B cell (primary cell): ENCODE data around the gene HS2ST1. TPM values are rescaled to one million over a fixed set of nuclear protein-coding genes. Genes with fewer than 3 reads are reported as not detected.
"Not testable (repeated sequence)": the region's sequence is repeated elsewhere in the genome, so short reads cannot be mapped to it uniquely, and the experiment has no call there.

Source experiments
- ATAC-seq: fragments of 200-7000 bp; cut with Tn5 transposase; one replicate; pipeline ENCODE4 v1.10.0; 2021; ENCODE audit warnings: low read depth, mild to moderate bottlenecking, moderate number of reproducible peaks, moderate library complexity
- CTCF ChIA-PET: fragments of 350-600 bp; sonication (Branson Sonifier 250); formaldehyde crosslinking; loops from one replicate; lab custom pipeline; 2021; ENCODE audit warnings: antibody characterized with exemption, inconsistent platforms; lab: Charles Lee
- POLR2A ChIA-PET: fragments of 350-600 bp; sonication (Branson Sonifier 250); formaldehyde crosslinking; loops from one replicate; lab custom pipeline; 2021; ENCODE audit warnings: antibody characterized with exemption; lab: Charles Lee
- DNase-seq: peaks from one replicate; pipeline ENCODE4 v3.0.0; 2013
- H2AFZ ChIP-seq: 2 replicates; pipeline ENCODE4 v1.6.1; 2012; ENCODE audit warnings: mild to moderate bottlenecking, low read depth, low read length; ENCODE audit not compliant: insufficient read depth, poor library complexity, severe bottlenecking
- H3K27ac ChIP-seq, 2 donors: 1 replicate in 1 of 2; 2 replicates in 1 of 2; pipeline ENCODE4 v1.5.1; 2012 to 2013; ENCODE audit warnings: low read length in 2 of 2, mild to moderate bottlenecking in 2 of 2, moderate library complexity in 1 of 2
- H3K27me3 ChIP-seq, 4 experiments: fragments of 200-600 bp in 1 of 4; sonication (generic) in 1 of 4; replicated peaks in 1 of 4; 1 replicate in 2 of 4; 2 replicates in 2 of 4; pipeline versions ENCODE4 v1.6.1 to v1.7.0; 2013 to 2016; ENCODE audit warnings: low read length in 3 of 4, mild to moderate bottlenecking in 2 of 4, mixed read lengths in 1 of 4, moderate library complexity in 1 of 4; ENCODE audit not compliant: insufficient read depth in 4 of 4, control insufficient read depth in 3 of 4; ENCODE audit errors: control extremely low read depth in 1 of 4
- H3K36me3 ChIP-seq, 2 experiments: replicated peaks in 1 of 2; 1 replicate in 1 of 2; 2 replicates in 1 of 2; pipeline versions ENCODE4 v1.6.1 to v1.7.1; 2013; ENCODE audit warnings: low read length in 1 of 2; ENCODE audit not compliant: insufficient read depth in 2 of 2, control insufficient read depth in 1 of 2; ENCODE audit errors: control extremely low read depth in 1 of 2, extremely low read depth in 1 of 2
- H3K4me1 ChIP-seq, 2 donors: fragments of 200-600 bp in 1 of 2; sonication (generic) in 1 of 2; 1 replicate in 1 of 2; 2 replicates in 1 of 2; pipeline versions ENCODE4 v1.5.1 to v1.6.1; 2013 to 2017; ENCODE audit warnings: low read length in 2 of 2; ENCODE audit not compliant: control insufficient read depth in 2 of 2, insufficient read depth in 2 of 2
- H3K4me2 ChIP-seq: replicated peaks from 2 replicates; pipeline ENCODE3; 2012; ENCODE audit warnings: mild to moderate bottlenecking, low read depth, low read length; ENCODE audit not compliant: poor library complexity, severe bottlenecking
- H3K4me3 ChIP-seq, 5 experiments: fragments of 200-600 bp in 1 of 5; sonication (generic) in 1 of 5; 1 replicate in 3 of 5; 2 replicates in 2 of 5; pipeline versions ENCODE4 v1.5.1 to v1.7.0; 2011 to 2016; ENCODE audit warnings: low read length in 4 of 5, mild to moderate bottlenecking in 4 of 5, low read depth in 2 of 5, control low read depth in 1 of 5, moderate library complexity in 1 of 5; ENCODE audit not compliant: insufficient read depth in 1 of 5; ENCODE audit errors: control extremely low read depth in 1 of 5, extremely low read depth in 1 of 5
- H3K79me2 ChIP-seq: fragments of 200-600 bp; sonication (generic); one replicate; pipeline ENCODE4 v1.6.0; 2016; ENCODE audit warnings: low read length; ENCODE audit not compliant: control insufficient read depth, insufficient read depth
- H3K9ac ChIP-seq: fragments of 200-600 bp; sonication (generic); 2 replicates; pipeline ENCODE4 v1.6.1; 2017; ENCODE audit warnings: mild to moderate bottlenecking, low read length, moderate library complexity
- H3K9me3 ChIP-seq, 3 donors: one replicate each; pipeline versions ENCODE4 v1.6.1 to v1.7.1; 2013; ENCODE audit warnings: low read length in 2 of 3; ENCODE audit not compliant: control insufficient read depth in 2 of 3, insufficient read depth in 1 of 3; ENCODE audit errors: control extremely low read depth in 1 of 3
- H4K20me1 ChIP-seq: 2 replicates; pipeline ENCODE4 v1.6.0; 2012; ENCODE audit warnings: mild to moderate bottlenecking, low read length; ENCODE audit not compliant: insufficient read depth, control insufficient read depth, poor library complexity, severe bottlenecking
- H3K27ac Mint-ChIP-seq: one replicate; pipeline ENCODE4 v1.8.0; 2021; ENCODE audit warnings: mixed read lengths
- H3K27me3 Mint-ChIP-seq: one replicate; pipeline ENCODE4 v1.8.0; 2021; ENCODE audit warnings: mixed read lengths
- H3K4me1 Mint-ChIP-seq: one replicate; pipeline ENCODE4 v1.8.0; 2021; ENCODE audit warnings: mixed read lengths
- H3K4me3 Mint-ChIP-seq: one replicate; pipeline ENCODE4 v1.8.0; 2021; ENCODE audit warnings: mixed read lengths
- H3K9me3 Mint-ChIP-seq: one replicate; pipeline ENCODE4 v1.8.0; 2022; ENCODE audit warnings: mixed read lengths; ENCODE audit not compliant: insufficient read depth
- EZH2 ChIP-seq: IDR thresholded peaks from 2 replicates; pipeline ENCODE4 v1.6.1; 2012; ENCODE audit warnings: borderline replicate concordance, low read depth, mild to moderate bottlenecking, moderate library complexity, low read length; ENCODE audit not compliant: insufficient read depth, poor library complexity, severe bottlenecking
- WGBS: methylation state at CpG from one replicate; pipeline ENCODE4 v1.1.5; 2013; ENCODE audit warnings: missing lambda C conversion rate; ENCODE audit not compliant: insufficient coverage; 5-methylcytosine and 5-hydroxymethylcytosine counted together
- intact Hi-C: fragments of 100-400 bp; cut with micrococcal nuclease; formaldehyde crosslinking; loops from one replicate; pipeline ENCODE4 v1.10.0; 2022
- polyA plus RNA-seq: library from polyadenylated mRNA; depleted of rRNA; stranded (reverse); fragments of >200 nt; gene quantifications from 2 replicates; pipeline ENCODE4 v1.2.3, GENCODE V29; 2012
- total RNA-seq, 2 donors: library from RNA; stranded (reverse); fragments of 120-200 nt in 1 of 2; gene quantifications; 1 replicate in 1 of 2; 2 replicates in 1 of 2; pipeline versions ENCODE4 v1.2.3 to v1.2.4, GENCODE V29; 2013 to 2022
- TF ChIP-seq, protein P1 (sequence below): fragments of 200-600 bp; IDR thresholded peaks from one replicate; pipeline ENCODE4 v1.8.0; 2022; ENCODE audit warnings: antibody characterized with exemption, mild to moderate bottlenecking

Gene HS2ST1
- total and polyA plus RNA-seq, 2 donors (not counting 1 experiment from before 2014, with no cell fraction given): 3.0 to 16.9 TPM

DNA sequence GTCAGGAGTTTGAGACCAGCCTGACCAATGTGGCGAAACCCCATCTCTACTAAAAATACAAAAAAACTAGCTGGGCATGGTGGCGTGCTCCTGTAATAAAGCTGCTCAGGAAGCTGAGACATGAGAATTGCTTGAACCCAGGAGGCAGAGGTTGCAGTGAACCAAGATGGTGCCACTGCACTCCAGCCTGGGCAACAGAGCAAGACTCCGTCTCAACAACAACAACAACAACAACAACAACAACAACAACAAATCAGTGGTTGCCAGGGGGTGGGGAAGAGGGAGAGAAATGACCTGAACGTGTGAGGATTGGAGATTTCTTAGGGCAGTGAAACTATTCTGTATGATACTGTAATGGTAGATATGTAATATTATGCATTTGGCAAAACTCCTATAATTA, 47.2 kb upstream of the HS2ST1 start:
- Histone ChIP-seq H3K4me1 (peaks cover 20 to 27% of the 10 kb centered on the region in 2 donors), H3K79me2 (peaks cover 57% of the 10 kb centered on the region), H3K27ac (peak overlapping the region in 1 of 2 donors; percentile 74)
- H3K9me3 Mint-ChIP-seq, POLR2A ChIA-PET, H3K36me3 ChIP-seq, H2AFZ ChIP-seq, H3K4me2 ChIP-seq, H3K4me3 ChIP-seq, H3K4me3 Mint-ChIP-seq, ATAC-seq, H3K9me3 ChIP-seq, H3K9ac ChIP-seq, CTCF ChIA-PET, DNase-seq, H3K27me3 ChIP-seq, H3K27me3 Mint-ChIP-seq, H4K20me1 ChIP-seq: not testable (repeated sequence)
- Mint-ChIP-seq H3K27ac (peak overlapping the region; percentile 72), H3K4me1 (peaks cover 42% of the 10 kb centered on the region)
- intact Hi-C loops: loop anchor here (5.0 kb wide), 1 partner anchor 45 kb away; the partner anchor contains the start of genes HS2ST1 and SELENOF
- no CpG with 5 or more reads among the region's 4 CpGs for WGBS

DNA sequence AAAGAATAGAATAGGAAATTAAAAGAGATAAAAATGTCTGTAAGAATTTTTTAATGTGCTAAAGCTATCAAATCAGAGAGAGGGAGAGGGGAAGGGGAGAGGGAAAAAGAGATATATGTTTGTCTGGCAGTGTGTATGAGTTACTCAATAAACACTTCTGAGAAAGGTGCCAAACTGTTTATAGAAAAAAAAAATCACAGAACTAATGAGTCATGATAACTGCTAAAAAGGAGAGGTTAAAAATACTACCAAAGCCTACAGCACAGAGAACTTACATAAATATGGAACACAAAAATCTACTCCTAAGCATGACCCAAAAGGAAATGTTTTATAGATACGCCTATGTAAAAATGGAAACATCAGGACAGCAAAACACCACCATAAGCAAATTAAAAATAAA, 46.0 kb upstream of the HS2ST1 start:
- no peak overlapping the region for H3K4me3 ChIP-seq
- H3K36me3 ChIP-seq: peaks cover 0 to 2% of the 10 kb centered on the region in 2 experiments

More for the DNA sequence above, 46.0 kb upstream of the HS2ST1 start:
- ChIA-PET POLR2A (no interaction called here), CTCF (interaction anchor here (1.3 kb wide), 1 partner anchor 215 kb away, joined by 3 read pairs; no protein-coding TSS in a partner anchor)
- peaks cover 0 to 3% (median 0%) of the 10 kb centered on the region in 3 donors for H3K9me3 ChIP-seq
- H3K79me2 ChIP-seq: peaks cover 52% of the 10 kb centered on the region
- ATAC-seq: no peak
- H3K9ac ChIP-seq: no peak overlapping the region
- H3K9me3 Mint-ChIP-seq: no peaks in the 10 kb centered on the region
- no peaks in the 10 kb centered on the region for H3K27me3 ChIP-seq
- no peak for DNase-seq
- TF ChIP-seq, protein P1, sequence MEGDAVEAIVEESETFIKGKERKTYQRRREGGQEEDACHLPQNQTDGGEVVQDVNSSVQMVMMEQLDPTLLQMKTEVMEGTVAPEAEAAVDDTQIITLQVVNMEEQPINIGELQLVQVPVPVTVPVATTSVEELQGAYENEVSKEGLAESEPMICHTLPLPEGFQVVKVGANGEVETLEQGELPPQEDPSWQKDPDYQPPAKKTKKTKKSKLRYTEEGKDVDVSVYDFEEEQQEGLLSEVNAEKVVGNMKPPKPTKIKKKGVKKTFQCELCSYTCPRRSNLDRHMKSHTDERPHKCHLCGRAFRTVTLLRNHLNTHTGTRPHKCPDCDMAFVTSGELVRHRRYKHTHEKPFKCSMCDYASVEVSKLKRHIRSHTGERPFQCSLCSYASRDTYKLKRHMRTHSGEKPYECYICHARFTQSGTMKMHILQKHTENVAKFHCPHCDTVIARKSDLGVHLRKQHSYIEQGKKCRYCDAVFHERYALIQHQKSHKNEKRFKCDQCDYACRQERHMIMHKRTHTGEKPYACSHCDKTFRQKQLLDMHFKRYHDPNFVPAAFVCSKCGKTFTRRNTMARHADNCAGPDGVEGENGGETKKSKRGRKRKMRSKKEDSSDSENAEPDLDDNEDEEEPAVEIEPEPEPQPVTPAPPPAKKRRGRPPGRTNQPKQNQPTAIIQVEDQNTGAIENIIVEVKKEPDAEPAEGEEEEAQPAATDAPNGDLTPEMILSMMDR: no peak
- TF ChIP-seq EZH2: no peak
- intact Hi-C loops: loop anchor here (5.0 kb wide), 1 partner anchor 44 kb away; the partner anchor contains the start of genes HS2ST1 and SELENOF
- no peaks in the 10 kb centered on the region for H3K27me3 Mint-ChIP-seq
- peaks cover 20 to 27% of the 10 kb centered on the region in 2 donors for H3K4me1 ChIP-seq
- H3K27ac ChIP-seq: peak overlapping the region in 1 of 2 donors; percentile 60
- peaks cover 40% of the 10 kb centered on the region for H3K4me1 Mint-ChIP-seq
- peak overlapping the region; percentile 8 for H3K27ac Mint-ChIP-seq
- H2AFZ ChIP-seq: no peak overlapping the region
- H3K4me2 ChIP-seq: no peak overlapping the region
- H4K20me1 ChIP-seq: peaks cover 1% of the 10 kb centered on the region
- no peak overlapping the region for H3K4me3 Mint-ChIP-seq
- WGBS: no CpG with 5 or more reads among the region's 1 CpG
